ENCODE data around the gene IPO5. TPM values are rescaled to one million over a fixed set of nuclear protein-coding genes. Genes with fewer than 3 reads are reported as not detected.

IPO5 gene
- polyA plus RNA-seq, 4 donors, result 8.7 to 104 (median 30.7) TPM

- FAIRE-seq (no peak), DNase-seq (no peak)
- no peaks in the 10 kb centered on the region for H3K36me3 ChIP-seq (ENCODE audit: control insufficient read depth in 3 of 3, insufficient read depth in 2 of 3, low read depth in 1 of 3, low read length in 3 of 3)
- 78 to 90% (median 82%) methylated on average over 6 of the region's 6 CpGs for WGBS, 3 donors
- no peak overlapping the region for H3K27ac ChIP-seq (ENCODE audit: low read depth in 1 of 3, low read length in 2 of 3)
- H3K9me3 ChIP-seq (ENCODE audit: control insufficient read depth in 2 of 2, insufficient read depth in 1 of 2, low read depth in 1 of 2, low read length in 1 of 2), result no peaks in the 10 kb centered on the region
- no peaks in the 10 kb centered on the region for H3K27me3 ChIP-seq (ENCODE audit: control insufficient read depth in 3 of 3, insufficient read depth in 3 of 3, low read length in 3 of 3)
- no peak overlapping the region for H3K4me3 ChIP-seq (ENCODE audit: low read depth in 1 of 3, low read length in 3 of 3)
- no peaks in the 10 kb centered on the region for H3K4me1 ChIP-seq (ENCODE audit: control insufficient read depth in 3 of 3, insufficient read depth in 2 of 3, low read depth in 1 of 3, low read length in 2 of 3)
These were observed 32.2 kb upstream of the IPO5 start for GRCh38 chr13:97921176-97921816.

- H3K27me3 ChIP-seq (ENCODE audit: control insufficient read depth in 3 of 3, insufficient read depth in 3 of 3, low read length in 3 of 3), result peaks cover 0 to 2% (median 0%) of the 10 kb centered on the region in 3 donors
- H3K27ac ChIP-seq (ENCODE audit: low read depth in 1 of 3, low read length in 2 of 3), result no peak overlapping the region
- WGBS, 3 donors, result 72 to 81% (median 73%) methylated on average over 1 of the region's 1 CpG
- H3K4me3 ChIP-seq (ENCODE audit: low read depth in 1 of 3, low read length in 3 of 3), result no peak overlapping the region
- FAIRE-seq, result no peak
- H3K36me3 ChIP-seq (ENCODE audit: control insufficient read depth in 3 of 3, insufficient read depth in 2 of 3, low read depth in 1 of 3, low read length in 3 of 3), result no peaks in the 10 kb centered on the region
- no peaks in the 10 kb centered on the region for H3K9me3 ChIP-seq (ENCODE audit: control insufficient read depth in 2 of 2, insufficient read depth in 1 of 2, low read depth in 1 of 2, low read length in 1 of 2)
- no peaks in the 10 kb centered on the region for H3K4me1 ChIP-seq (ENCODE audit: control insufficient read depth in 3 of 3, insufficient read depth in 2 of 3, low read depth in 1 of 3, low read length in 2 of 3)
- no peak for DNase-seq
These were observed 25.2 kb upstream of the IPO5 start for GRCh38 chr13:97928301-97928700.

GRCh38 chr13:97932036-97932435, 21.4 kb upstream of the IPO5 start:
- WGBS, 3 donors, result 59 to 67% (median 64%) methylated on average over 5 of the region's 5 CpGs
- FAIRE-seq (no peak), DNase-seq (no peak)
- no peak overlapping the region for H3K27ac ChIP-seq (ENCODE audit: low read depth in 1 of 3, low read length in 2 of 3)
- H3K4me3 ChIP-seq (ENCODE audit: low read depth in 1 of 3, low read length in 3 of 3), result no peak overlapping the region
- H3K4me1 ChIP-seq (ENCODE audit: control insufficient read depth in 3 of 3, insufficient read depth in 2 of 3, low read depth in 1 of 3, low read length in 2 of 3), result no peaks in the 10 kb centered on the region
- H3K9me3 ChIP-seq (ENCODE audit: control insufficient read depth in 2 of 2, insufficient read depth in 1 of 2, low read depth in 1 of 2, low read length in 1 of 2), result no peaks in the 10 kb centered on the region
- H3K36me3 ChIP-seq (ENCODE audit: control insufficient read depth in 3 of 3, insufficient read depth in 2 of 3, low read depth in 1 of 3, low read length in 3 of 3), result no peaks in the 10 kb centered on the region
- peaks cover 0 to 2% (median 0%) of the 10 kb centered on the region in 3 donors for H3K27me3 ChIP-seq (ENCODE audit: control insufficient read depth in 3 of 3, insufficient read depth in 3 of 3, low read length in 3 of 3)

- no peak overlapping the region for H3K27ac ChIP-seq (ENCODE audit: low read depth in 1 of 3, low read length in 2 of 3)
- H3K4me3 ChIP-seq (ENCODE audit: low read depth in 1 of 3, low read length in 3 of 3), result no peak overlapping the region
- no peaks in the 10 kb centered on the region for H3K9me3 ChIP-seq (ENCODE audit: control insufficient read depth in 2 of 2, insufficient read depth in 1 of 2, low read depth in 1 of 2, low read length in 1 of 2)
- 81 to 83% (median 82%) methylated on average over 5 of the region's 5 CpGs for WGBS, 3 donors
- DNase-seq (no peak), FAIRE-seq (no peak)
- H3K36me3 ChIP-seq (ENCODE audit: control insufficient read depth in 3 of 3, insufficient read depth in 2 of 3, low read depth in 1 of 3, low read length in 3 of 3), result no peaks in the 10 kb centered on the region
- H3K27me3 ChIP-seq (ENCODE audit: control insufficient read depth in 3 of 3, insufficient read depth in 3 of 3, low read length in 3 of 3), result peaks cover 0 to 2% (median 0%) of the 10 kb centered on the region in 3 donors
- H3K4me1 ChIP-seq (ENCODE audit: control insufficient read depth in 3 of 3, insufficient read depth in 2 of 3, low read depth in 1 of 3, low read length in 2 of 3), result no peaks in the 10 kb centered on the region
These were observed 20.8 kb upstream of the IPO5 start for GRCh38 chr13:97932647-97933046.

GRCh38 chr13:97933776-97934175, 19.7 kb upstream of the IPO5 start:
- Histone ChIP-seq H3K4me3 (ENCODE audit: low read depth in 1 of 3, low read length in 3 of 3) (no peak overlapping the region), H3K36me3 (ENCODE audit: control insufficient read depth in 3 of 3, insufficient read depth in 2 of 3, low read depth in 1 of 3, low read length in 3 of 3) (no peaks in the 10 kb centered on the region), H3K9me3 (ENCODE audit: control insufficient read depth in 2 of 2, insufficient read depth in 1 of 2, low read depth in 1 of 2, low read length in 1 of 2) (no peaks in the 10 kb centered on the region), H3K27ac (ENCODE audit: low read depth in 1 of 3, low read length in 2 of 3) (no peak overlapping the region), H3K27me3 (ENCODE audit: control insufficient read depth in 3 of 3, insufficient read depth in 3 of 3, low read length in 3 of 3) (peaks cover 0 to 4% (median 0%) of the 10 kb centered on the region in 3 donors), H3K4me1 (ENCODE audit: control insufficient read depth in 3 of 3, insufficient read depth in 2 of 3, low read depth in 1 of 3, low read length in 2 of 3) (no peaks in the 10 kb centered on the region)
- no peak for FAIRE-seq
- DNase-seq, result no peak

GRCh38 chr13:97934590-97934989, 18.9 kb upstream of the IPO5 start:
- Histone ChIP-seq H3K27me3 (ENCODE audit: control insufficient read depth in 3 of 3, insufficient read depth in 3 of 3, low read length in 3 of 3) (peaks cover 0 to 3% (median 0%) of the 10 kb centered on the region in 3 donors), H3K9me3 (ENCODE audit: control insufficient read depth in 2 of 2, insufficient read depth in 1 of 2, low read depth in 1 of 2, low read length in 1 of 2) (no peaks in the 10 kb centered on the region), H3K4me3 (ENCODE audit: low read depth in 1 of 3, low read length in 3 of 3) (no peak overlapping the region), H3K4me1 (ENCODE audit: control insufficient read depth in 3 of 3, insufficient read depth in 2 of 3, low read depth in 1 of 3, low read length in 2 of 3) (no peaks in the 10 kb centered on the region), H3K36me3 (ENCODE audit: control insufficient read depth in 3 of 3, insufficient read depth in 2 of 3, low read depth in 1 of 3, low read length in 3 of 3) (no peaks in the 10 kb centered on the region), H3K27ac (ENCODE audit: low read depth in 1 of 3, low read length in 2 of 3) (no peak overlapping the region)
- DNase-seq (no peak), FAIRE-seq (no peak)
- 36 to 55% (median 44%) methylated on average over 5 of the region's 5 CpGs for WGBS, 3 donors

GRCh38 chr13:97935071-97935470, 18.4 kb upstream of the IPO5 start:
- Histone ChIP-seq H3K27ac (ENCODE audit: low read depth in 1 of 3, low read length in 2 of 3) (no peak overlapping the region), H3K9me3 (ENCODE audit: control insufficient read depth in 2 of 2, insufficient read depth in 1 of 2, low read depth in 1 of 2, low read length in 1 of 2) (no peaks in the 10 kb centered on the region), H3K27me3 (ENCODE audit: control insufficient read depth in 3 of 3, insufficient read depth in 3 of 3, low read length in 3 of 3) (peaks cover 0 to 3% (median 0%) of the 10 kb centered on the region in 3 donors), H3K4me3 (ENCODE audit: low read depth in 1 of 3, low read length in 3 of 3) (no peak overlapping the region), H3K4me1 (ENCODE audit: control insufficient read depth in 3 of 3, insufficient read depth in 2 of 3, low read depth in 1 of 3, low read length in 2 of 3) (no peaks in the 10 kb centered on the region), H3K36me3 (ENCODE audit: control insufficient read depth in 3 of 3, insufficient read depth in 2 of 3, low read depth in 1 of 3, low read length in 3 of 3) (no peaks in the 10 kb centered on the region)
- DNase-seq, result no peak
- WGBS, 3 donors, result 56 to 63% (median 57%) methylated on average over 2 of the region's 2 CpGs
- FAIRE-seq, result no peak

- Histone ChIP-seq H3K27ac (ENCODE audit: low read depth in 1 of 3, low read length in 2 of 3) (no peak overlapping the region), H3K27me3 (ENCODE audit: control insufficient read depth in 3 of 3, insufficient read depth in 3 of 3, low read length in 3 of 3) (peaks cover 0 to 3% (median 0%) of the 10 kb centered on the region in 3 donors), H3K36me3 (ENCODE audit: control insufficient read depth in 3 of 3, insufficient read depth in 2 of 3, low read depth in 1 of 3, low read length in 3 of 3) (no peaks in the 10 kb centered on the region), H3K4me3 (ENCODE audit: low read depth in 1 of 3, low read length in 3 of 3) (no peak overlapping the region), H3K4me1 (ENCODE audit: control insufficient read depth in 3 of 3, insufficient read depth in 2 of 3, low read depth in 1 of 3, low read length in 2 of 3) (no peaks in the 10 kb centered on the region), H3K9me3 (ENCODE audit: control insufficient read depth in 2 of 2, insufficient read depth in 1 of 2, low read depth in 1 of 2, low read length in 1 of 2) (no peaks in the 10 kb centered on the region)
- DNase-seq, result no peak
- WGBS, 3 donors, result 69 to 74% (median 72%) methylated on average over 3 of the region's 3 CpGs
- FAIRE-seq, result no peak
These were observed 17.4 kb upstream of the IPO5 start for GRCh38 chr13:97936036-97936435.

Data from small intestine (tissue), 7 donors.